H1 (cell line): ENCODE measurements around the gene MICU1. TPM values are rescaled to one million over a fixed set of nuclear protein-coding genes. Genes with fewer than 3 reads are reported as not detected.

Source experiments
- CTCF ChIA-PET: fragments of 300-600 bp; sonication (Branson Sonifier 250); formaldehyde crosslinking; loops from one replicate; lab custom pipeline; 2021; ENCODE audit not compliant: partially characterized antibody; lab: Charles Lee
- POLR2A ChIA-PET: fragments of 300-600 bp; sonication (Branson Sonifier 250); formaldehyde crosslinking; loops from one replicate; lab custom pipeline; 2021; ENCODE audit warnings: inconsistent platforms; ENCODE audit not compliant: partially characterized antibody; lab: Charles Lee
- DNase-seq, 2 experiments: peaks; one replicate each; pipeline versions ENCODE4 v3.0.0 to v3.0.0-alpha.2; 2010 to 2022; ENCODE audit warnings: low spot score in 2 of 2, low read depth in 1 of 2, mixed read lengths in 1 of 2
- FAIRE-seq: peaks from 2 replicates; lab custom pipeline; 2011; peaks lifted over from hg19 to GRCh38; lab: Jason Lieb, UNC
- H2AFZ ChIP-seq: 2 replicates; pipeline ENCODE4 v1.8.1; 2012; ENCODE audit warnings: low read length, inconsistent platforms
- H2AK5ac ChIP-seq: 2 replicates; pipeline ENCODE4 v1.6.1; 2013; ENCODE audit warnings: low read depth, low read length
- H2BK120ac ChIP-seq: replicated peaks from 2 replicates; pipeline ENCODE3; 2013; ENCODE audit warnings: low read depth, low read length, inconsistent platforms
- H2BK12ac ChIP-seq: 2 replicates; pipeline ENCODE4 v1.6.1; 2013; ENCODE audit warnings: low read depth, low read length
- H2BK15ac ChIP-seq: 2 replicates; pipeline ENCODE4 v1.6.1; 2013; ENCODE audit warnings: low read length
- H2BK20ac ChIP-seq: 2 replicates; pipeline ENCODE4 v1.6.1; 2013; ENCODE audit warnings: low read length
- H2BK5ac ChIP-seq: 2 replicates; pipeline ENCODE4 v1.6.1; 2013; ENCODE audit warnings: low read depth, low read length
- H3K14ac ChIP-seq: 2 replicates; pipeline ENCODE4 v1.6.1; 2013; ENCODE audit warnings: inconsistent platforms; ENCODE audit not compliant: insufficient read length
- H3K18ac ChIP-seq: 2 replicates; pipeline ENCODE4 v1.6.1; 2013; ENCODE audit warnings: low read length; ENCODE audit errors: extremely low read depth
- H3K23ac ChIP-seq: 2 replicates; pipeline ENCODE4 v1.6.1; 2013; ENCODE audit warnings: inconsistent platforms; ENCODE audit not compliant: insufficient read length
- H3K23me2 ChIP-seq: 2 replicates; pipeline ENCODE4 v1.6.1; 2013; ENCODE audit warnings: low read depth, low read length
- H3K27ac ChIP-seq: 2 replicates; pipeline ENCODE4 v1.6.1; 2011; ENCODE audit warnings: low read depth, low read length, inconsistent platforms
- H3K27me3 ChIP-seq, 4 experiments: replicated peaks in 1 of 4; 1 replicate in 1 of 4; 2 replicates in 3 of 4; pipeline versions ENCODE4 v1.6.1 to v1.8.1; 2011 to 2013; ENCODE audit warnings: low read length in 3 of 4, mild to moderate bottlenecking in 3 of 4, inconsistent platforms in 2 of 4, mixed read lengths in 2 of 4, moderate library complexity in 1 of 4; ENCODE audit not compliant: control insufficient read depth in 3 of 4, insufficient read depth in 3 of 4; ENCODE audit errors: extremely low read depth in 1 of 4
- H3K36me3 ChIP-seq, 4 experiments: 2 replicates each; pipeline versions ENCODE4 v1.6.1 to v1.8.1; 2011 to 2013; ENCODE audit warnings: mild to moderate bottlenecking in 4 of 4, low read length in 3 of 4, moderate library complexity in 2 of 4, control low read depth in 1 of 4, inconsistent platforms in 1 of 4; ENCODE audit not compliant: insufficient read depth in 4 of 4, control insufficient read depth in 2 of 4
- H3K4ac ChIP-seq: replicated peaks from 2 replicates; pipeline ENCODE3; 2013; ENCODE audit warnings: low read length, low read depth, mixed read lengths, inconsistent platforms; ENCODE audit not compliant: insufficient read length
- H3K4me1 ChIP-seq, 4 experiments: replicated peaks in 1 of 4; 1 replicate in 1 of 4; 2 replicates in 3 of 4; pipeline versions ENCODE4 v1.6.1 to v1.8.1; 2011 to 2013; ENCODE audit warnings: low read length in 3 of 4, inconsistent platforms in 2 of 4, mixed read lengths in 1 of 4; ENCODE audit not compliant: insufficient read depth in 4 of 4, control insufficient read depth in 3 of 4
- H3K4me2 ChIP-seq, 2 experiments: 2 replicates each; pipeline versions ENCODE4 v1.6.1 to v1.8.1; 2011 to 2013; ENCODE audit warnings: low read depth in 2 of 2, low read length in 2 of 2, control low read depth in 1 of 2, inconsistent platforms in 1 of 2, mild to moderate bottlenecking in 1 of 2; ENCODE audit not compliant: insufficient read depth in 1 of 2
- H3K4me3 ChIP-seq, 4 experiments: fragments of 200-600, 300-600 bp in 1 of 4; sonication (generic), shearing (Covaris generic), sonication (Bioruptor Twin) in 1 of 4; 2 replicates each; pipeline versions ENCODE4 v1.5.1 to v1.8.1; 2011 to 2016; ENCODE audit warnings: low read length in 4 of 4, low read depth in 3 of 4, control low read depth in 2 of 4, inconsistent platforms in 2 of 4, mild to moderate bottlenecking in 2 of 4, mixed read lengths in 1 of 4, moderate library complexity in 1 of 4; ENCODE audit not compliant: insufficient read depth in 2 of 4; ENCODE audit errors: extremely low read depth in 1 of 4
- H3K56ac ChIP-seq: replicated peaks from 2 replicates; pipeline ENCODE3; 2013; ENCODE audit warnings: low read depth, mild to moderate bottlenecking, mixed read lengths, low read length, inconsistent platforms; ENCODE audit not compliant: insufficient read length
- H3K79me1 ChIP-seq: 2 replicates; pipeline ENCODE4 v1.6.1; 2013; ENCODE audit warnings: low read depth, low read length, control low read depth
- H3K79me2 ChIP-seq, 2 experiments: 2 replicates each; pipeline versions ENCODE4 v1.6.1 to v1.8.1; 2012 to 2013; ENCODE audit warnings: low read length in 2 of 2, mild to moderate bottlenecking in 2 of 2, inconsistent platforms in 1 of 2; ENCODE audit not compliant: insufficient read depth in 2 of 2, control insufficient read depth in 1 of 2
- H3K9ac ChIP-seq, 4 experiments: replicated peaks in 1 of 4; 1 replicate in 1 of 4; 2 replicates in 3 of 4; pipeline versions ENCODE4 v1.6.1 to v1.8.1; 2011 to 2013; ENCODE audit warnings: low read depth in 3 of 4, low read length in 3 of 4, control low read depth in 2 of 4, mild to moderate bottlenecking in 2 of 4, moderate library complexity in 2 of 4, inconsistent platforms in 1 of 4; ENCODE audit errors: extremely low read depth in 1 of 4
- H3K9me3 ChIP-seq, 2 experiments: 2 replicates each; pipeline versions ENCODE4 v1.6.1 to v1.8.1; 2012 to 2013; ENCODE audit warnings: mild to moderate bottlenecking in 2 of 2, moderate library complexity in 2 of 2, control low read depth in 1 of 2, inconsistent platforms in 1 of 2, low read depth in 1 of 2, low read length in 1 of 2, mixed read lengths in 1 of 2; ENCODE audit not compliant: insufficient read depth in 2 of 2
- H4K20me1 ChIP-seq, 2 experiments: replicated peaks in 1 of 2; 2 replicates each; pipeline versions ENCODE3 to v1.8.1; 2011 to 2013; ENCODE audit warnings: inconsistent platforms in 2 of 2, low read length in 2 of 2, mild to moderate bottlenecking in 1 of 2; ENCODE audit not compliant: insufficient read depth in 2 of 2, control insufficient read depth in 1 of 2
- H4K5ac ChIP-seq: 2 replicates; pipeline ENCODE4 v1.6.1; 2013; ENCODE audit warnings: low read length, low read depth, mixed read lengths, inconsistent platforms; ENCODE audit not compliant: insufficient read length
- H4K8ac ChIP-seq: 2 replicates; pipeline ENCODE4 v1.8.0; 2013; ENCODE audit warnings: mild to moderate bottlenecking, moderate library complexity, low read length, inconsistent platforms; ENCODE audit not compliant: insufficient read depth; ENCODE audit errors: extremely low read depth
- H4K91ac ChIP-seq: replicated peaks from 2 replicates; pipeline ENCODE3; 2013; ENCODE audit warnings: low read length, mixed read lengths, inconsistent platforms; ENCODE audit not compliant: insufficient read length
- ASH2L ChIP-seq: fragments of 200-600, 300-600 bp; sonication (generic); IDR thresholded peaks from one replicate; pipeline ENCODE4 v1.7.1; 2017; ENCODE audit warnings: low read length
- E2F6 ChIP-seq: IDR thresholded peaks from 2 replicates; pipeline ENCODE4 v1.6.1; 2012; ENCODE audit warnings: inconsistent platforms
- MAFK ChIP-seq: IDR thresholded peaks from 2 replicates; pipeline ENCODE4 v1.6.1; 2012; ENCODE audit warnings: low read depth, mild to moderate bottlenecking, improper control_type of control experiment, low read length
- PHF8 ChIP-seq: fragments of 200-600 bp; sonication (generic); conservative IDR thresholded peaks from 2 replicates; pipeline ENCODE4 v1.7.1; 2012; ENCODE audit warnings: low read depth, mild to moderate bottlenecking, inconsistent platforms, low read length, moderate library complexity
- POLR2A ChIP-seq, 2 experiments: IDR thresholded peaks; 1 replicate in 1 of 2; 2 replicates in 1 of 2; pipeline ENCODE4 v1.6.1; 2011; ENCODE audit warnings: low read depth in 2 of 2, low read length in 2 of 2, mild to moderate bottlenecking in 2 of 2; ENCODE audit errors: control extremely low read depth in 1 of 2
- RBBP5 ChIP-seq: IDR thresholded peaks from 2 replicates; pipeline ENCODE4 v1.7.1; 2012; ENCODE audit warnings: low read depth, mild to moderate bottlenecking, inconsistent platforms, low read length, moderate library complexity, borderline replicate concordance
- SP2 ChIP-seq: IDR thresholded peaks from 2 replicates; pipeline ENCODE4 v1.6.1; 2012; ENCODE audit warnings: mild to moderate bottlenecking, low read length, inconsistent platforms
- WGBS, 2 experiments: shearing (Covaris generic) in 1 of 2; methylation state at CpG; one replicate each; pipeline versions ENCODE4 v1.1.6 to v1.1.7; 2013 to 2015; ENCODE audit warnings: low lambda C conversion rate in 2 of 2, mixed read lengths in 2 of 2, inconsistent platforms in 1 of 2, low coverage in 1 of 2, missing lambda C conversion rate in 1 of 2; ENCODE audit not compliant: insufficient replicate concordance in 2 of 2, insufficient coverage in 1 of 2, insufficient read length in 1 of 2; ENCODE audit errors: extremely low coverage in 1 of 2, missing lambda C conversion rate in 1 of 2; 5-methylcytosine and 5-hydroxymethylcytosine counted together
- polyA plus RNA-seq, 7 experiments: library from polyadenylated mRNA; depleted of rRNA in 3 of 7; stranded (reverse) in 5 of 7; unstranded in 2 of 7; fragments of >200 nt in 5 of 7; fragments of 200-250 nt in 2 of 7; gene quantifications; 1 replicate in 5 of 7; 2 replicates in 1 of 7; 4 replicates in 1 of 7; pipeline versions ENCODE4 v1.2.1 to v1.2.3, GENCODE V29; 2011 to 2013; ENCODE audit warnings: missing spikeins in 2 of 7, mixed read lengths in 2 of 7
- total RNA-seq: library from RNA; stranded (reverse); fragmentation: NEBNext Ultra II Directional; extraction: Animal tissue kit (Norgen Biotek cat#: 25700); gene quantifications from 2 replicates; pipeline ENCODE4 v1.2.1, GENCODE V29; 2021

Gene MICU1
- total and polyA plus RNA-seq, 2 of the 8 experiments (the other 6 are each of a cell fraction or from before 2014, with no cell fraction given), result 18.0 to 36.7 TPM

DNA sequence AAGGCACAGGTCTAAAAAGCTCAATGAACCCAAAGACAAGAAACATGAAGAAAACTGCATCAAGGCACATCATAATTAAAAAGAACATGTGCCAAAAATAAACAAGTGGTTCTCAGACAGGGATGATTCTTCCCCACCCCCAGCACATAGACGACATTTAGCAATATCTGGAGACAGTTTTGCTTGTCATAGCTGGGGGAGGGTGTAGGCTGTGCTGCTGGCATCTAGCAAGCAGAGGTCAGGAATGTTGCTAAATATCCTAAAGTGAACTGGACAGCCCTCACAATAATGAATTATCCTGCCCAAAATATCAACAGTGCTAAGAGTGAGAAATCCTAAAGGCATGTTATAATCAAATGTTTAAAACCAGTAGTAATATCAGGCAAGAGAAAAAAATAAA is 122.6 kb downstream of the MICU1 start:
- H2BK120ac ChIP-seq, result no peak overlapping the region
- H3K36me3 ChIP-seq, result no peaks in the 10 kb centered on the region; a peak in 1 of 8 replicates
- H3K79me2 ChIP-seq, result no peaks in the 10 kb centered on the region
- H3K4me2 ChIP-seq, result no peak overlapping the region
- WGBS, 2 experiments, result 90% methylated on average over 1 of the region's 1 CpG; no CpG with 5 or more reads in 1 of the 2 experiments
- H3K18ac ChIP-seq, result no peak overlapping the region
- ChIA-PET POLR2A (no interaction called here), CTCF (interaction anchor here (0.6 to 1.6 kb wide), 2 partner anchors 23 to 451 kb away, joined by 3 to 4 read pairs; no protein-coding TSS in a partner anchor)
- no peaks in the 10 kb centered on the region for H3K23me2 ChIP-seq
- H3K9me3 ChIP-seq, result 0 out of 4 replicates have a peak, but pooled peaks cover 0 to 4% of the 10 kb centered on the region in 2 experiments
- no peak overlapping the region for H3K27ac ChIP-seq
- no peaks in the 10 kb centered on the region for H3K27me3 ChIP-seq
- no peak overlapping the region for H4K91ac ChIP-seq
- H2BK15ac ChIP-seq, result no peak overlapping the region
- H2AK5ac ChIP-seq, result no peak overlapping the region
- H3K4ac ChIP-seq, result no peak overlapping the region
- H4K8ac ChIP-seq, result no peak overlapping the region
- no peak overlapping the region for H4K5ac ChIP-seq
- H2AFZ ChIP-seq, result no peak overlapping the region
- H3K14ac ChIP-seq, result no peak overlapping the region
- no peak overlapping the region for H2BK12ac ChIP-seq
- H4K20me1 ChIP-seq, result no peaks in the 10 kb centered on the region
- H3K56ac ChIP-seq, result no peak overlapping the region
- H3K23ac ChIP-seq, result no peak overlapping the region
- no peak for DNase-seq
- H3K4me1 ChIP-seq, result no peaks in the 10 kb centered on the region
- H2BK20ac ChIP-seq, result no peak overlapping the region
- no peak overlapping the region for H3K9ac ChIP-seq
- no peak overlapping the region for H3K4me3 ChIP-seq
- FAIRE-seq, result no peak
- no peak for TF ChIP-seq SP2
- no peak for TF ChIP-seq PHF8
- no peak for TF ChIP-seq RBBP5
- no peak for TF ChIP-seq E2F6
- TF ChIP-seq POLR2A (IDR thresholded peaks at IDR 0.05; ENCODE audit: control extremely low read depth in 1 of 2, low read depth in 2 of 2, low read length in 2 of 2), result no peak
- TF ChIP-seq ASH2L, result no peak
- no peak for TF ChIP-seq MAFK
- H2BK5ac ChIP-seq, result no peak overlapping the region
- no peaks in the 10 kb centered on the region for H3K79me1 ChIP-seq
